Activated gamma-delta T cell (primary cell): ENCODE measurements around the gene NFATC2IP.
"Not testable (repeated sequence)": the region's sequence is repeated elsewhere in the genome, so short reads cannot be mapped to it uniquely, and the experiment has no call there.

Experiments used
- DNase-seq: peaks from one replicate; lab custom pipeline; 2025; lab: John Stamatoyannopoulos, UW

Gene NFATC2IP

GRCh38 chr16:28926284-28926683, 24.5 kb upstream of the NFATC2IP start:
- DNase-seq: not testable (repeated sequence)

DNA sequence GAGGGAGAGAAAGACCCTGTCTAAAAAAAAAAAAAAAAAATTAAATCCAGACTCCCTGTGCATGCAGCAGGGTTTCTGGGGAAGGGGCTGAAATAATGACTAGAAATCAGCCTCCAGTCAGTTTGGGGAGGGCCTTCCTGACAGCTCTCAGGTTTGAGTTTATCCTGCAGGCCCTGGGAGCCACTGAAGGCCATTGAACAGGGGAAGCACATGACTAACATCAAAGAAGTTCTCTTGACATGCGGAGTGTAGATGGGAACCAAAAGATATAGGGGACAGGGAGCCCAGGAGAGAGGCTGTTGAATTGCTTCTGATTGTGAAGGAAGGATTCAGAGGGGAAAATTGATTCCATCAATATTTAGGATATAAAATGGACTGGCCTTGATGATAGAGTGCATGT, 22.9 kb upstream of the NFATC2IP start:
- no peak for DNase-seq

DNA sequence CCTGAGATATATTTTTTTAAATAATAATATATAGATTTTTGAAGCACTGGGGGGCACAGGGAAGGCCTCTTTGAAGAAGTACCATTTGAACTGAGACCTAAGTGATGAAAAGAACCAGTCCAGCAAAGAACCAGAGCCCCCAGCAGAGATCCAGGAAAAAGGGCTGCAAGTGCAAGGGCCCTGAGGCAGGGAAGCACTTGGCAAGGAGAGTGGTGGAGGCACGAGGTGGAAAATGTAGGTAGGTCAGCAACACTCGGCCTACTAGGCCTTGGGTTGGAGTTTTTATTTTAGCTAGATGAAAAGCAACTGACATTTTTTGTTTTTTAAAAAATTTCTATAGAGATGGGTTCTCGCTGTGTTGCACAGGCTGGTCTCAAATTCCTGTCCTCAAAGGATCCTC, 20.5 kb upstream of the NFATC2IP start:
- DNase-seq: no peak

DNA sequence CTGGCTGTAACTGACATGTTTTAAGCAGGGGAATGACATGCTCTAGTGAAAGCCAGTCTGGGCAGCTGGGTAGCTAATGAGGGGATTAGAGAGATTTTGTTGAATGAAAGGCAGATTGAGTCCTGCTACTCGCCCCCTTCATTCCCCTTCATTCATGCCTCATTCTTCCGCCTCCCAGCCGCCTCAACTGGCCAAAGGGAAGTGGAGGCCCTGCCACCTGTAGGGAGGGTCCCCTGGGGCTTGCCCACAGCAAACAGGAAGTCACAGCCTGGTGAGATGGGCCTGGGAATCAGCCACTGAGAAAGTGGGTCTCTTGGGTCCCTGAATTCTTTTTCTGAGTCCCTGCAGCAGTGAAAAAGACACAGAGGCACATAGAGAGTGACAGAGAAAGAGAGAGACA, 20.1 kb upstream of the NFATC2IP start:
- DNase-seq: no peak

DNA sequence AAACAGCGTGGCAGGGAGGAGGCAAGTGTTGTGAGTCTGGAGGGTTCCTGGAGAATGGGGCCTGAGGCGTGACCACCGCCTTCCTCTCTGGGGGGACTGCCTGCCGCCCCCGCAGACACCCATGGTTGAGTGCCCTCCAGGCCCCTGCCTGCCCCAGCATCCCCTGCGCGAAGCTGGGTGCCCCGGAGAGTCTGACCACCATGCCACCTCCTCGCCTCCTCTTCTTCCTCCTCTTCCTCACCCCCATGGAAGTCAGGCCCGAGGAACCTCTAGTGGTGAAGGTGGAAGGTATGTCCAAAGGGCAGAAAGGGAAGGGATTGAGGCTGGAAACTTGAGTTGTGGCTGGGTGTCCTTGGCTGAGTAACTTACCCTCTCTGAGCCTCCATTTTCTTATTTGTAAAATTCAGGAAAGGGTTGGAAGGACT, 18.9 kb upstream of the NFATC2IP start, which contains the start of gene CD19:
Gene CD19, plus strand, starts transcription at position 171 of the 425 bp plus-strand sequence. Its CDS starts 30 bp downstream, at position 201.
- DNase-seq: no peak

- DNase-seq: no peak
Measured at GRCh38 chr16:28932339-28933141, 18.2 kb upstream of the NFATC2IP start.

- DNase-seq: no peak
Measured at GRCh38 chr16:28933171-28933570, 17.6 kb upstream of the NFATC2IP start.

- DNase-seq: no peak
Measured at GRCh38 chr16:28935346-28935745, 15.4 kb upstream of the NFATC2IP start.

- DNase-seq: peak; percentile 50
Measured at GRCh38 chr16:28935924-28936783, 14.6 kb upstream of the NFATC2IP start.

DNA sequence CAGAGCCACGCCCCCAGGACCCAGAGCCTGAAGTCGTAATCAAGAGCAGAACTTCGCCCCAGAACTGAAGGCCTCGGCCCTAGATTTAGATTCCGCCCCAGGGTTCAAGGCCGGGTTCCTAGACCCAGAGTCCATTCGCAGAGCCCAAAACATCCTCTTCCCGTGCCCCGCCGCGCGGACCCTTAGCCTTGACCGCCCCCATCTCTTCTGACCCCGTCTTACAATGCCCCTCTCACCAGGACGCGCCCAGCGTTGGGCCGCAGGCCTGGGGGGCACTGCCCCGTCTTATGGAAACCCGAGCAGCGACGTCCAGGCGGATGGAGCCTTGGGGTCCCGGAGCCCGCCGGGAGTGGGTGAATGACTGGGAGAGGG, 14.0 kb upstream of the NFATC2IP start:
- no peak for DNase-seq

DNA sequence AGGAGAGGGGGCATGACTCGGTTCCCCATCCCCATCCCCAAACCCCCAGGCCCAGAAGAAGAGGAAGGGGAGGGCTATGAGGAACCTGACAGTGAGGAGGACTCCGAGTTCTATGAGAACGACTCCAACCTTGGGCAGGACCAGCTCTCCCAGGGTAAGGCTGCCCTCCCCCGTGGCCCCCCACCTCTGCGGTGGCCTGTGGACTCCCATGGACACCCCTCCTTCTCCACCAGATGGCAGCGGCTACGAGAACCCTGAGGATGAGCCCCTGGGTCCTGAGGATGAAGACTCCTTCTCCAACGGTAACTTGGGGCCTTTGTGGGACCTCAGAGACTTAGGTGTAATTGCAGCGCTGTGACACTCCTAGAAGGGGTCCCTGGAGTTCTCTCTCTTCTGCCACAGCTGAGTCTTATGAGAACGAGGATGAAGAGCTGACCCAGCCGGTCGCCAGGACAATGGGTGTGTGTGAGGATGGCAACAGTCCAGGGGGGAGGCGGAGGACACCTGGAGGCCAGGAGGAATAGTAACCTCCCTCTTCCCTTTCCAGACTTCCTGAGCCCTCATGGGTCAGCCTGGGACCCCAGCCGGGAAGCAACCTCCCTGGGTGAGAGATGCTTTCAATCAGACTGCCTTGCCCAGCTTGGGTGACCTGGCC, 13.4 kb upstream of the NFATC2IP start:
- DNase-seq: no peak

DNA sequence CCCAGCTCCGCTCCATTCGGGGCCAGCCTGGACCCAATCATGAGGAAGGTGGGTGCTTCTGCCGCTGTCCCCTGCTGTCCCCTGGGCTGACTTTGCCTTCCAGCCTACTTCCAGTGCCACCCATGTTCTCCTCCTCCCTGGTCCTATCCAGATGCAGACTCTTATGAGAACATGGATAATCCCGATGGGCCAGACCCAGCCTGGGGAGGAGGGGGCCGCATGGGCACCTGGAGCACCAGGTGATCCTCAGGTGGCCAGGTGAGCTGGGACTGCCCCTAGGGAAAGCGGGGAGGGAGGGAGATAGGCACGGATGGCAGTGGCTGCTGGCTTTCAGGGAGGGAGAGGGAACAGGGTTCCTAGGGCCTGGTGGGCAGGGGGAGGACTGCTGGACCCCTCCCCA, 12.0 kb upstream of the NFATC2IP start:
- no peak for DNase-seq

DNA sequence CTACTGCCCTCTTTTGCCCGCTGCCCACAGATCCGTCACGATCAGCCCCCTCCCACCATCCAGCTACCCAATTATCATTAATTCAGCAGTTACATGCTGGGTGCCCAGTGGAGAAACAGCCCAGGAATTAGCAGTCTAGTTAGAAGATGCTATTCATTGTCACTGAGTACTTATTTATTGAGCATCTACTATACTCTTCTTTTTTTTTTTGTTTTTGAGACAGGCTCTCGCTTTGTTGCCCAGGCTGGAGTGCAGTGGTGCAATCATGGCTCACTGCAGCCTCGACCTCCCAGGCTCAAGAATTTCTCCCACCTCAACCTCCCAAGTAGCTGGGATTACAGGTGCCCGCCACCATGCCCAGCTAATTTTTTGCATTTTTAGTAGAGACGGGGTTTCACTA, 10.9 kb upstream of the NFATC2IP start:
- DNase-seq: not testable (repeated sequence)

DNA sequence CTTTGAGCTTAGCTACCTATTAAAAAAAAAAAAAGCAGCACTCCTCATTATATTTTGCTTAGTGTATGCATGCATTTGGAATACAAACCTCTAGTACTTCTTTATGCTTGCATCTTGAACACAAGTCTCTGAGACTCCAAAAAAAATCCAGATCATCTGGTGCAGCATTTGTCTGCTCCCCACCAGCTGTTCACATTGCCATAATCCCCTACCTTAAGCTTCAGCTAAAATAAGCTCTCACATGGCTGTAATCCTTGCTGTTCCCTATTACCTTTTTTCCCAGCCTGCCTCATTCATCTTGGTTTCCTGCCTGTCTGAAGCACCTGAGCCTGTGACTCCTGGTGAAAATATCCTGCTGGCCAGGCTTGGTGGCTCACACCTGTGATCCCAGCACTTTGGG, 7.5 kb upstream of the NFATC2IP start:
- no peak for DNase-seq

DNA sequence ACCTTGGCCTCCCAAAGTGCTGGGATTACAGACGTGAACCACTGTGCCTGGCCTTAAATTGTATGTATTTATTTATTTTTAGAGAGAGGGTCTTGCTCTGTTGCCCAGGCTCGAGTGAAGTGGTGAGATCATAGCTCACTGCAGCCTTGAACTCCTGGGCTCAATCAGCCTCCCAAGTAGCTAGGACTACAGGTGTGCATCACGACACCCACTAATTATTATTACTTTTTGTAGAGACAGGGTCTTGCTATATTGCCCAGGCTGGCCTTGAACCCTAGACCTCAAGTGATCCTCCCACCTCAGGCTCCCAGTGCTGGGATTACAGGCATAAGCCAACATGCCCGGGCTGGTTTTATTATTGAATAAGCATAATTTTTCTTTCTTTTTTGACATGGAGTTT, 4.1 kb upstream of the NFATC2IP start:
- no peak for DNase-seq

GRCh38 chr16:28951410-28951943, 740 bp downstream of the NFATC2IP start:
- no peak for DNase-seq

DNA sequence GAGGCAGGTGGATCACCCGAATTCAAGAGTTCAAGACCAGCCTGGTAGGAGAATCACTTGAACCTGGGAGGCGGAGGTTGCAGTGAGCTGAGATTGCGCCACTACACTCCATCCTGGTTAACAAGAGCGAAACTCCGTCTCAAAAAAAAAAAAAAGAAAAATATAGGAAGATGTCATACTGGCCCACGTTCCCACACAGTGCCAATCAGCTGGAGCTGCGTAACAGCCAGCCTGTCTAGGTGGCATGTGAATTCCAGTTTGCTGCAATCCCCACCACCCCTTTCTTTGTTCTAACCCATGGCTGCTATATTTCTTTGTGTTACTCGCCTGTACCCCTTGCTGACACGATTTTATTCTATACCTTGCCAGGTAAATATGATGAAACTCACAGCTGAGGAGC, 7.5 kb downstream of the NFATC2IP start:
- DNase-seq: no peak

DNA sequence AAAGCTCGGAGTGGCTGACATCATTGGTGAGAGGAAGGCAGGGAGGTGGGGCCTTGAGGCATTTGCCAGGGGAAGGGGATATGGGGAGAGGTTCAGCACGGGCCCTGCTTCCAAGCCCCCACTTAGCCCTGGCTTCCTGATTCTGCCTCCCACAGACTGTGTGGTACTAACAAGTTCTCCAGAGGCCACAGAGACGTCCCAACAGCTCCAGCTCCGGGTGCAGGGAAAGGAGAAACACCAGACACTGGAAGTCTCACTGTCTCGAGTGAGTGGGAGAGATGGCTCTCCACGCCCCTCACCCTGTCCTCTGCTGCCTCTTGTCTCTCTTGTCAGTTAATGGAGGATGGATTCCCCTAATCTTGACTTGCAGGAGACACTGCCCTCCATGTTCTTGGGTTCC, 8.1 kb downstream of the NFATC2IP start:
- no peak for DNase-seq

- no peak for DNase-seq
Measured at GRCh38 chr16:28964072-28964471, 13.3 kb downstream of the NFATC2IP start.

DNA sequence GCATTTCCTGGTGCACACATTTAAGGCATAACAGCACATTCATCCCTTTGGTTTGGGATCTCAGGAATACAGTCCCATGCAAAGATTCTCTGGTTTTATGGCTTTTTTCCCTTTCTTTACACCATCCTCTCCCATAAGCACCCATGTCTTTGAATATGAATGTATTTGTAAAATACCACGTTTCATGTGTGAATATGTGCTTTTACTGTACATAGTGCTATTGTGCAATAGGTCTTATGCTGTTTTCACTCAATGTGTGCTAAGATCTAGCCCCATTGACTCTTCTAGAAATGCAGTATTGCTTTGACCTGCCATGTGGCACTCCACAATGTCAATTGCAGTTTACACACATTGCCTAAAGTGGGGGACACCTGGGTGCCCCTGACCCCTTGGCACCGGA, 13.8 kb downstream of the NFATC2IP start:
- DNase-seq: no peak

DNA sequence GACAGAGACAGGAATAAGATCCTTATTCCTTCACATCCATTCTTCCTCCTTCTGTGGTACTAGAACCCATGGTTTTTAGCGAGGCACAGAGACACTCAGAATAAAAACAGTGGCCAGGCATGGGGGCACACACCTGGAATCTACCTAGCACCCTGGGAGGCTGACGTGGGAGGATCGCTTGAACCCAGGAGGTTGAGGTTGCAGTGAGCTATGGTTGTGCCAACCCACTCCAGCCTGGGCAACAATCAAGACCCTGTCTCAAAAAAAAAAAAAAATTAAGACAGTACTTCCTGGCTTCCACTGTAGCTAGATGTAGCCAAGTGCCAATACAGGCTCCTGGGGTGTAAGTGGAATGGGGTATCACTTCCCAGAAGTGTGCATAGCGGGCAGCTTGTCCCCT, 16.4 kb downstream of the NFATC2IP start:
- no peak for DNase-seq

GRCh38 chr16:28969696-28970095, 19.0 kb downstream of the NFATC2IP start:
- not testable (repeated sequence) for DNase-seq
